Measurements from ENCODE around the gene TBX18.

The TBX18 gene

GRCh38 chr6:84738996-84739865 lies 25.2 kb downstream of the TBX18 start:
- DNase-seq (ENCODE audit: low read depth): no peak
- H3K4me3 ChIP-seq (ENCODE audit: low read depth, low read length): no peak overlapping the region
- TF ChIP-seq CTCF (IDR thresholded peaks at IDR 0.05; ENCODE audit: low read depth, low read length, missing control alignments): no peak

- no peak for DNase-seq (ENCODE audit: low read depth)
- TF ChIP-seq CTCF (IDR thresholded peaks at IDR 0.05; ENCODE audit: low read depth, low read length, missing control alignments): no peak
- no peak overlapping the region for H3K4me3 ChIP-seq (ENCODE audit: low read depth, low read length)
Observed at GRCh38 chr6:84733889-84734288, 30.5 kb downstream of the TBX18 start.

- no peak overlapping the region for H3K4me3 ChIP-seq (ENCODE audit: low read depth, low read length)
- no peak for DNase-seq (ENCODE audit: low read depth)
- TF ChIP-seq CTCF (IDR thresholded peaks at IDR 0.05; ENCODE audit: low read depth, low read length, missing control alignments): no peak
Observed at GRCh38 chr6:84731901-84732300, 32.5 kb downstream of the TBX18 start.

GRCh38 chr6:84731401-84731800 lies 33.0 kb downstream of the TBX18 start:
- no peak overlapping the region for H3K4me3 ChIP-seq (ENCODE audit: low read depth, low read length)
- no peak for DNase-seq (ENCODE audit: low read depth)

GRCh38 chr6:84728602-84729001 lies 35.8 kb downstream of the TBX18 start:
- TF ChIP-seq CTCF (IDR thresholded peaks at IDR 0.05; ENCODE audit: low read depth, low read length, missing control alignments): peak; percentile 50
- no peak overlapping the region for H3K4me3 ChIP-seq (ENCODE audit: low read depth, low read length)
- DNase-seq (ENCODE audit: low read depth): no peak

More at GRCh38 chr6:84731401-84731800, 33.0 kb downstream of the TBX18 start:
- no peak for TF ChIP-seq CTCF (IDR thresholded peaks at IDR 0.05; ENCODE audit: low read depth, low read length, missing control alignments)

GRCh38 chr6:84719152-84719551 lies 45.2 kb downstream of the TBX18 start:
- DNase-seq (ENCODE audit: low read depth): no peak
- H3K4me3 ChIP-seq (ENCODE audit: low read depth, low read length): no peak overlapping the region
- TF ChIP-seq CTCF (IDR thresholded peaks at IDR 0.05; ENCODE audit: low read depth, low read length, missing control alignments): no peak
